T-helper 1 cell (primary cell): ENCODE data around the gene ITGA11.

ENCODE experiments used
- DNase-seq, 5 donors: peaks; one replicate each; pipeline ENCODE4 v3.0.0-alpha.2; 2012 to 2020

The ITGA11 gene

DNA sequence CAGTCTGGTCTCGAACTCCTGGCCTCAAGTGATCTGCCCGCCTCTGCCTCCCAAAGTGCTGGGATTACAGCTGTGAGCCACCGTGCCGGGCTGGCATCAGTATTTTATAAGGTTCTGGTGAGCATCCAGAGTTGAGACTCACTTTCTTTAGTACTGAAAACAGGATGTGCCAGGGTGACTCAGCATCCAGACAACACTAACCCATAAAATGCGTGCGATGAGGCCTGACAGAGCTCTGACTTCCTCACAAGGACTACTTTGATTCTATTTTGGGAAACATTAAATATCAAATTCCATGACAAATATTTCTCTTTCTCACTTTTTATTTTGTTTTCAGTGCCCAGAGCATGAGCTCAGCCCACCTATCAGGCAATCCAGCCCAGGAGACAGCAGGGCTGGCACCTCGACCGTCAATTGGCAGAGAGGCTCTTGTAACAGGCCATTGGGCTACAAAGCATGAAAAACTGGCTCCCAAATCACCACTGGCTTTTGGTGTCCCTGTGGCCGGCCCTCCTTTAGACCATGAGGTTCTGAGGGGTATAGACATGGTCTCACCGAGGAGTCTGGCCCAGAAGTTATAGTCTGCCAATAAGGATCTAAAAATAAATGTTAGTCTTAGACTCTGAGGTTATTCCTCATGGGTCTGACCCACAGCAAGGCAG is 79.4 kb downstream of the ITGA11 start:
- DNase-seq: peak in 1 of 5 donors; percentile 84

- no peak for DNase-seq
Measured at GRCh38 chr15:68349151-68349550, 82.8 kb downstream of the ITGA11 start.

- DNase-seq: no peak
Measured at GRCh38 chr15:68348606-68349005, 83.4 kb downstream of the ITGA11 start.

DNA sequence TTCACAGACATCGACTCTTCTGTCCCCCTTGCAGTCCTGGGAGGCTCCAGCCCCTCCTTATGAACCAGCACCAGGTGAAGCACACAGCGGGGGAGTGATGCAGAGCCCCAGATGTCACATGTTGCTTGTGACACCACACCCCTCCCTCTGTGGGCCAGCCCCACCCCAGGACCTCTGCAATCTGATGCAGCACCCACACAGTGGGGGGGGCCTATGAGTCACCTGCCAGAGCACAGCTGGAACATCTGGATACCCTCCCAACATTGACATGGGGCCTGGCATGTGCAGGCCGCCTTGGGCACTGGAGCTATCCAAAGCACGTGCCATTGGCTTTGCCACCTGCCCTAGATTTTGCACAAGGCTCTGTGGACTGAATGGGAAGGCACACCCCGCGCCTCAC is 83.9 kb downstream of the ITGA11 start:
- DNase-seq: no peak

GRCh38 chr15:68347392-68347791 is 84.6 kb downstream of the ITGA11 start:
- DNase-seq: no peak

DNA sequence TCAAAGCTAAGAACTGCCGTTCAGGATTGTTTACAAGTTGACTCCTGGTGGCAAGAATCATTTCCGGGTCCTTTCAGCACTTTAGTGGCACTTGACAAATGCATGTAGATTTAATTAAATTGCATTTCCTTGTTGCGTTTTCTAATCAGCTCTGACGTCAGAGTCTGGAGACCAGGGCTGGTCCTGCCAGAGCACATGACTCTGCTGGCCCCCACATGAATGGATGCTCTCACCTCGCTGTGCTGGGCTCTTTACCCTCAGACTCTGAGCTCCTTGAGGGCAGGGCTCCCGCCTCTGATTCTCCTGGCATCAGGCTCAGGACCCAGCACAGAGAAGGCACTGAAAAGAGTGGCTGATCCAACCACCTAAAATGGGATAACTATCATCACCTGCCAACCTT is 85.0 kb downstream of the ITGA11 start:
- no peak for DNase-seq

- no peak for DNase-seq
Measured at GRCh38 chr15:68345481-68345880, 86.5 kb downstream of the ITGA11 start.

GRCh38 chr15:68344600-68344999 is 87.4 kb downstream of the ITGA11 start:
- no peak for DNase-seq

- no peak for DNase-seq
Measured at GRCh38 chr15:68343579-68344225, 88.3 kb downstream of the ITGA11 start.

DNA sequence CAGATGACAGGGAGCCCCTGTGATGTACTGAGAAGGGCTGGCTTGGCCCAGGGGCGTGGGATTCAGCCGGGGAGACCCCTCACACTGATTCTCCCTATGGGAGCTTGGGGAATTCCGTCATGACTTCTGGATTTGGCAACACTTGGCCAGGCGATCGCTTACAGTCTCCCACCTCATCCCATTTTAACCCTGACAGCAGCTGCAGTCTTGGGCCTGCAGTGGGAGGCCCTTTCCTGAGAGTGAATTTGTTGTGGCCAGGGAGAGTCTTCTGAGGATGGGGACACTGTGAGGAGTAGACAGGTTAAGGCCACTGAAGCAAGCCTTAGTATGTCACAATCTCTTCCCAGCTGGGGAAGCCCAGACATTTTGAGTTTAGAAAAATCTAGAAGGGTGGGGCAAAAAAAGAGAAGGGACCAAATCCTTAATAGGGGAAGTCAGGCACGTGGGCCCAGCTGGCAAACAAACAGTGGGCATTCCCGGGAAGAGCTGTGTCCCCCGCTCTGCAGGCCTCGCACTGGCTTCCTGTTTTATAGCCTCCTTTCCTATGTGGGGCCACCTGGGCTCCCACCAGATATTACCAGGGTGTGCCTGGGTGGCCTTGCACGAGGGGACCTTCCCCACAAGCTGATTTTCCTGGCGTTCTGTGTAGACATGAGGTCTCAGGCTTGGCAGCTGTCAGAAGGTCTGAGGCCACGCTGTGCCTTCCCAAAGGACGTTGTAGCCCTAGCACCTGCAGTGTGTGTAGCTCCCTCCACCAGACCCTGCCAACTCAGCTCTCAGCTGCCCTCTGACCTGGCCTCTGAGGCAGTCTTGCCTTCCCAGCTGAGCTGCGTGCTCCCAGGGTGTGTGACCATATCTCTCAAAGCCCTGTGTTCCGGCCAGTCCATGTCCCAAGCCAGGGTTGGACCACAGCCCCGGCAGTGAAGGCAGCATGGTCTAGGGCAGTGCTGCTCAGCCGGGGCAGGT is 89.9 kb downstream of the ITGA11 start:
- no peak for DNase-seq

- DNase-seq: no peak
Measured at GRCh38 chr15:68340726-68341671, 91.0 kb downstream of the ITGA11 start.

- no peak for DNase-seq
Measured at GRCh38 chr15:68339481-68339880, 92.5 kb downstream of the ITGA11 start.

- DNase-seq: no peak
Measured at GRCh38 chr15:68337826-68338225, 94.1 kb downstream of the ITGA11 start.

DNA sequence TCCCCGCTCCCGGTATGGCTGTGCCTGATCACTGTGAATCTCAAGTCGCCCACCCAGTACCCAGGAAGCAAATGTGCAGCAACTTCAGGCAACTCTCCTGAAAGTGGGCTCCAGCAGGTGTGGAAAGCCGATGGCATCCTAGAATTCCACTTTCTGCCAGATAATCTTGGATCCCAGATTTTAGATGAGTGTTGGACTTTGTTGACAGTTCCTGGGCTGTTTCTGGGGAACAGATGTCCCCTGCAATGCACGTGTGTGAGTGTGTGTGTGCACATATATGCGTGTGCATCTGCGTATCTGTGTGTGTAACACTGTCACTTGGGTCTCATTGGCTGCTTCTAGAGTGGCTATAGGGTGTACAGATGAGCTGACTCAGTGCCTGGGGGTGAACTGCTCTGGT is 95.4 kb downstream of the ITGA11 start:
- DNase-seq: no peak

DNA sequence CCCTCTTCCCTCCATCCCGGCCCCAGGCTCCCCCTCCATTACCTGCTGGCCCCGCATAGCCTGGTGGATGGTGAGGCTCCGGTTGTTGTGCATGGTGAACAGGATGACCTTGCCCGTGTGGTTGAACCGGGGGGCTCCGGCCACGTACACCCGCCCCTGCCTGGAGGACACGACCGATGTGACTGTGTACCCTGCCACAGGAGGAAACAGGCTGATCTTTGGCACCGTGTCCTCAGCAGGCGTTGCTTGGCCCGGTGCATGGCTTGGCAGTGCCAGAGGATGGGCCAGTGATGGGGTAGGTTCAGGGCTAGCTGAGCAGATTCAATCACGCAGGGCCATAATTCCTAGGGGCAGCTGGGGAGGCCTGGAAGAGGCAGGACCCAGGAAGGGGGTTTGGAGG is 96.3 kb downstream of the ITGA11 start:
- no peak for DNase-seq

- no peak for DNase-seq
Measured at GRCh38 chr15:68335251-68335650, 96.7 kb downstream of the ITGA11 start.

GRCh38 chr15:68334661-68335124 is 97.3 kb downstream of the ITGA11 start:
- DNase-seq: no peak

DNA sequence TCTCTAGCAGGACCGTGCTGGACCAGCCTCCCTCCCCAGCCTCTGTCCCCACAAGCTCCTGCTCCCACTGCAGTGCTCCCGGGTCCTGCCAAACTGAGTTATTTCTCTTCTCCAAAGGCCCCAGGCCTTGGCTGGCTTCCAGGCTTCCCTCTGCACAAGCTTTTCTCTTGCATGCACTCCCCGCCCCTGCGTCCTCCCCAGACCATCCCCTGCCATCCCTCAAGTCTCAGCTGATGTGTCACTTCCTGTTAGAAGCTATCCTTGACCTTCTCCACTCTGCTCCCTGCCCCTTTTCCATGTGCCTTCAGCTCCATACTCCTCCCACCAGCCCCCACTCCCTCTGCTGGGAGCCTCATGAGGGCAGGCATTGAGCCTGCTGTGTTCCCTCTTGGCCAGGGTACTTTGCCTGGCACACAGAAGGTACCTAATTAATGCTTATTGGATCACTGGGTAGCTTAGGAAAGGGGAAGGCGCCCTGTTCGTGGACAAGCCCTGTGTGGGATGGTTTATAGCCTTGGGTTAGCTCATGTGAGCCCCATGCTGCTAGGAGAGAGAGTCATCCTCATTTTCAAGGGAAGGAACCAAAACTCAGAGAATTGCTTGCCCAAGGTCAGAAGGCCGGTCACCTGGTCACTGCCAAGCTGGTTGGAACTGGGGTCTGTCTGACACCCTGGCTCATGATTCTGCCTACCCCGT is 98.0 kb downstream of the ITGA11 start:
- DNase-seq: no peak

- no peak for DNase-seq
Measured at GRCh38 chr15:68332266-68332665, 99.7 kb downstream of the ITGA11 start.

GRCh38 chr15:68330901-68331300 is 101.1 kb downstream of the ITGA11 start:
- no peak for DNase-seq

DNA sequence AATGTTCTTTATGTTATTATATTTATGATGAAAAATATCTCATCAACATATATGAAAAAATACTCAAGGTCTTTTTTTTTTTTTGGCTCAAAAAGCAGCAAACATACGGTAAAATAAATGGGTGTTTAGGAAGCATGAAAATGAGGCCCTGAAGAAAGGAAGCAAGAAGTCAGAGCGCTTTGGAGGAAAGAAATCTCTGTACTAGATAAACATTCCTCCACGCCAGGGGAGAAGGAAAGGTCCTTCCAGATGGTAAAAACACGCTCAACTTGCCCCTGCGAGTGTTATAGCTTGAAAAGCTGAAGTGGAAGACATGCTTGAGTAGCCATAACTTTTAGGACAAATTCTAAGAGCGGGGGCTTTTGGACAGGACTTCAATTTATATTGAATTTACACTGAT is 101.5 kb downstream of the ITGA11 start:
- no peak for DNase-seq

GRCh38 chr15:68328964-68329363 is 103.0 kb downstream of the ITGA11 start:
- DNase-seq: no peak
